ENCODE measurements around the gene GZMM.

Gene GZMM

DNA sequence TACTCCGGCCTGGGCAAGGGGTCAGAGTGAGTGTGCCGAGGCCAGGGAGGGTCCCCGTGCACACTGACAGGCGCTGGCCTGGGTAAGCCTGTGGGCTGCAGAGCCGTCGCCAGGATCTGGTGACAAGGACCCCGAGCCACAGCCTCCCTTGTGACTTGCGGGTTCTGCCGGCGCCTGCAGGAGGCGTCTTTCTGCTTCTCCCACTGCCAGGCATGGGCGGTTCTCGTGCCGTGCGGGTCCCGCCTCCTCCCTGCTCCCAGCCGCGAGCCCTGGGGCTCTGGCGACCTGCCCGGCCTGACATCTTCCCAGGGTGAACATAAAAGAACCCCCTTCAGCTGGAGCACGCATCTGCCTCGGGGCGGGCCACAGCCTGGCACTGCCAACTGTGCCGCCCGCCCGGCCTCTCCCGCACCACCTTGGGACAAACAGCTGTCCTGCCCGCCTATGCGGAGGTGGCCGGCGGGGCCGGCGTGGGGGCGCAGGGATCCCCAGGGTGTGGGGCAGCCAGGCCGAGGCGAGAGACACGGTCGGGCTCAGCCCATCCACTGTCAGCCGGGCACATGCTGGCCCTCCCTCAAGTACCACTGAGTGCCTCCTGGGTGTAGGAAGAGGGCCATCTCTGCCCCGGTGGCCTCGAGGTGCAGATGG, 44.4 kb downstream of the GZMM start:
- no peak for FAIRE-seq
- DNase-seq (ENCODE audit: insufficient read length, low spot score), result peak; percentile 62
- TF ChIP-seq POLR2A (IDR thresholded peaks at IDR 0.05; ENCODE audit: low read depth, low read length), result no peak
- no peak for TF ChIP-seq POU2F2 (IDR thresholded peaks at IDR 0.05; ENCODE audit: low read depth, low read length)
- TF ChIP-seq PAX5 (IDR thresholded peaks at IDR 0.05; ENCODE audit: insufficient read depth, low read length, severe bottlenecking), result no peak
- no peak for TF ChIP-seq TAF1 (IDR thresholded peaks at IDR 0.05; ENCODE audit: low read depth, low read length)
- TF ChIP-seq SPI1 (IDR thresholded peaks at IDR 0.05; ENCODE audit: low read depth, low read length), result no peak
- no peak for TF ChIP-seq POLR2AphosphoS5 (IDR thresholded peaks at IDR 0.05; ENCODE audit: low read depth, low read length)

DNA sequence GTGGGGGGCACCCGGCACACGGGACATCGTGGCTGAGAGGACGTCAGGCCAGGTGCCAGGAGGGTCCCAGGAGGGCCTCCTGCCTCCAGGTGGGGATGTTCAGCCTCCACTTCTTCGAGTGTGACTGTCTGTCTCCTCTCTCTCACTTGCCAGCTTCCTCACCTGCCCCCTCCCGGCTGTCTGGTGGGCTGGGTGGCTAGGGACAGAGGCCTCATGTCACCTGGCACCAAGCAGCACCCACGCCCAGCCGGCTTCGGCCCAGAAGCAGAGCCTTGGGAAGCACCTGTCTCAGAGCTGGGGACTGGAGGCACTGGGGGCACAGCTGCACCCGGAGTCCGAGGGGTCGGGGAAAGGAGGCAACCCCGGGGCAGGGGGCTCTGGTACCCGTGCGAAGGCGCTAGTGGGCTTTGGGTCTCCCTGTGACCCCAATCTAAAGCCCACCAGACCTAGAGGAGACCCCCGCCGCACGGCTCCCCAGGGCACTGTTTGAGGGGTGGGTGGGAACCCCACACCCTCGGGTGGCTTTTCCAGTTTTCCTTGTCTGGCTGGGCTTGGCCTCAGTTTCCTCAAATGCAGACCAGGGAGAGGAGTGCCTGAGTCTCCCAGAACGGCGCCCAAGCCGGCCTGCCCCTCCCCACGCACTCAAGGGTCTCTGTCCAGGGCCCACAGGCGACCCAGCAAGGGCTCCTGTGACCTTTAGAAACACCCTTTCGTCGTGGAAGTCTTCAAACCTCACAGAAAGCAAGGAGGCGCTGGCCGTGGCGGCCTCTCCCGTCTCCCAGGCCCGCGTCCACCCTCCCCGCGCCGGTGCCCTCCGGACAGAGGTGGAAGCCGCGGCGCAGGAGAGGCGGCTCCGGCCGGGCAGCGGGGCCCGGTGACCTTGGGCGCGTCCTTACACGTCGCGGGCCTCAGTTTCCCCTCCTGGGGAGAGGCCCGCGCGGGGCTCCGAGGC, 45.2 kb downstream of the GZMM start:
- no peak for FAIRE-seq
- DNase-seq (ENCODE audit: insufficient read length, low spot score), result no peak
- no peak for TF ChIP-seq POU2F2 (IDR thresholded peaks at IDR 0.05; ENCODE audit: low read depth, low read length)
- TF ChIP-seq TAF1 (IDR thresholded peaks at IDR 0.05; ENCODE audit: low read depth, low read length), result no peak
- TF ChIP-seq POLR2A (IDR thresholded peaks at IDR 0.05; ENCODE audit: low read depth, low read length), result no peak
- no peak for TF ChIP-seq PAX5 (IDR thresholded peaks at IDR 0.05; ENCODE audit: insufficient read depth, low read length, severe bottlenecking)
- no peak for TF ChIP-seq POLR2AphosphoS5 (IDR thresholded peaks at IDR 0.05; ENCODE audit: low read depth, low read length)
- no peak for TF ChIP-seq SPI1 (IDR thresholded peaks at IDR 0.05; ENCODE audit: low read depth, low read length)

- TF ChIP-seq POLR2AphosphoS5 (IDR thresholded peaks at IDR 0.05; ENCODE audit: low read depth, low read length) (no peak), SPI1 (IDR thresholded peaks at IDR 0.05; ENCODE audit: low read depth, low read length) (no peak), PAX5 (IDR thresholded peaks at IDR 0.05; ENCODE audit: insufficient read depth, low read length, severe bottlenecking) (no peak), POU2F2 (IDR thresholded peaks at IDR 0.05; ENCODE audit: low read depth, low read length) (no peak), TAF1 (IDR thresholded peaks at IDR 0.05; ENCODE audit: low read depth, low read length) (no peak), POLR2A (IDR thresholded peaks at IDR 0.05; ENCODE audit: low read depth, low read length) (no peak)
- FAIRE-seq, result no peak
- DNase-seq (ENCODE audit: insufficient read length, low spot score), result no peak
Measured at GRCh38 chr19:589693-590395, 46.0 kb downstream of the GZMM start, which contains the start of gene HCN2. Gene HCN2, plus strand, starts transcription at chr19:589881. Its CDS starts 65 bp downstream, at chr19:589946.

- DNase-seq (ENCODE audit: insufficient read length, low spot score) (no peak), FAIRE-seq (no peak)
- no peak for TF ChIP-seq SPI1 (IDR thresholded peaks at IDR 0.05; ENCODE audit: low read depth, low read length)
Measured at GRCh38 chr19:590396-590745, 46.5 kb downstream of the GZMM start.

DNA sequence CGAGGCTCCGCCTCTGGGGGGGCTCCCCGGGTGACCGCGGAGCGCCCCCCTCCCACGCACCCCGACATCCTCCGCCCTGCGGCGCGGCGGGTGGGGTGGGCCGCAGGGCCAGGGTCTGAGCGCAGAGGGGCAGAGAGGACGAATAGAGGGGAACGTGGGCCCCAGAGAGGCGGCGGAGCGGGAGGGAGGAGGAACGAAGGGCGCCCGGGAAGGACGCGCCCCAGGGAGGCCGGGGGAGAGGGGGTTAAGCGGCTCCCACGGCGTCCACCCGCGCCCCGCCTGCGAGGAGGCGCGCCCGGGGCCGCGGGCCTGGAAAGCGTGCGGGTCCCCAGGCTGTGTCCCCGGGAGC, 46.9 kb downstream of the GZMM start:
- FAIRE-seq (no peak), DNase-seq (ENCODE audit: insufficient read length, low spot score) (no peak)
- TF ChIP-seq POLR2A (IDR thresholded peaks at IDR 0.05; ENCODE audit: low read depth, low read length) (no peak), POU2F2 (IDR thresholded peaks at IDR 0.05; ENCODE audit: low read depth, low read length) (no peak), POLR2AphosphoS5 (IDR thresholded peaks at IDR 0.05; ENCODE audit: low read depth, low read length) (no peak), TAF1 (IDR thresholded peaks at IDR 0.05; ENCODE audit: low read depth, low read length) (no peak), SPI1 (IDR thresholded peaks at IDR 0.05; ENCODE audit: low read depth, low read length) (no peak), PAX5 (IDR thresholded peaks at IDR 0.05; ENCODE audit: insufficient read depth, low read length, severe bottlenecking) (no peak)

- FAIRE-seq (no peak), DNase-seq (ENCODE audit: insufficient read length, low spot score) (no peak)
- TF ChIP-seq POU2F2 (IDR thresholded peaks at IDR 0.05; ENCODE audit: low read depth, low read length), result no peak
- no peak for TF ChIP-seq POLR2AphosphoS5 (IDR thresholded peaks at IDR 0.05; ENCODE audit: low read depth, low read length)
- no peak for TF ChIP-seq PAX5 (IDR thresholded peaks at IDR 0.05; ENCODE audit: insufficient read depth, low read length, severe bottlenecking)
- TF ChIP-seq POLR2A (IDR thresholded peaks at IDR 0.05; ENCODE audit: low read depth, low read length), result no peak
- TF ChIP-seq TAF1 (IDR thresholded peaks at IDR 0.05; ENCODE audit: low read depth, low read length), result no peak
- no peak for TF ChIP-seq SPI1 (IDR thresholded peaks at IDR 0.05; ENCODE audit: low read depth, low read length)
Measured at GRCh38 chr19:591099-591958, 47.5 kb downstream of the GZMM start.

GRCh38 chr19:592101-592500, 48.2 kb downstream of the GZMM start:
- FAIRE-seq (no peak), DNase-seq (ENCODE audit: insufficient read length, low spot score) (no peak)
- no peak for TF ChIP-seq PAX5 (IDR thresholded peaks at IDR 0.05; ENCODE audit: insufficient read depth, low read length, severe bottlenecking)
- TF ChIP-seq POLR2A (IDR thresholded peaks at IDR 0.05; ENCODE audit: low read depth, low read length), result no peak
- no peak for TF ChIP-seq POLR2AphosphoS5 (IDR thresholded peaks at IDR 0.05; ENCODE audit: low read depth, low read length)
- TF ChIP-seq TAF1 (IDR thresholded peaks at IDR 0.05; ENCODE audit: low read depth, low read length), result no peak
- no peak for TF ChIP-seq SPI1 (IDR thresholded peaks at IDR 0.05; ENCODE audit: low read depth, low read length)
- TF ChIP-seq POU2F2 (IDR thresholded peaks at IDR 0.05; ENCODE audit: low read depth, low read length), result no peak

DNA sequence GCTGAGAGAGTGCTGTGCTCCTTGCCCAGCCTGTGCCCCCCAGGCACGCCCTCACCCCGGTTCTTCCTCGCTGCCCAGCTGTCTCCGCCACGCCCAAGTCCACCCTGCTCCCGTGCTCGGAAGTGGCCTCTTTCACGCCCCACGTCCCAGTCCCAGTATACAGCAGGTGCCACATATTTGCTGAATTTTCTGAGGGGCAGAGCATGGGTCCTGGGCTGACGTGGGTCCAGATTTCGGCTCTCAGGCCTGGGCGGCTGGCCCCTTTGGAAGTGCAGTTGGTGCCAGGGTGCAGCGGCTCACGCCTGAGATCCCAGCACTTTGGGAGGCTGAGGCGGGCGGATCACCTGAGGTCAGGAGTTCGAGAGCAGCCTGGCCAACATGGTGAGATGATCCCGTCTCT, 49.2 kb downstream of the GZMM start:
- TF ChIP-seq PAX5 (IDR thresholded peaks at IDR 0.05; ENCODE audit: insufficient read depth, low read length, severe bottlenecking) (no peak), POU2F2 (IDR thresholded peaks at IDR 0.05; ENCODE audit: low read depth, low read length) (no peak), TAF1 (IDR thresholded peaks at IDR 0.05; ENCODE audit: low read depth, low read length) (no peak), SPI1 (IDR thresholded peaks at IDR 0.05; ENCODE audit: low read depth, low read length) (no peak), POLR2AphosphoS5 (IDR thresholded peaks at IDR 0.05; ENCODE audit: low read depth, low read length) (no peak), POLR2A (IDR thresholded peaks at IDR 0.05; ENCODE audit: low read depth, low read length) (no peak)
- no peak for FAIRE-seq
- DNase-seq (ENCODE audit: insufficient read length, low spot score), result no peak
